ENCODE measurements around the gene AGXT2.

- TF ChIP-seq ARNTL (CRISPR knock-in tag; IDR thresholded peaks at IDR 0.05; ENCODE audit: borderline replicate concordance, low read depth) (no peak), ISL1 (CRISPR knock-in tag; IDR thresholded peaks at IDR 0.05) (no peak), PATZ1 (CRISPR knock-in tag; IDR thresholded peaks at IDR 0.05; ENCODE audit: borderline replicate concordance) (no peak), CREB5 (CRISPR knock-in tag; IDR thresholded peaks at IDR 0.05; ENCODE audit: low read depth) (no peak), ZC3H10 (CRISPR knock-in tag; IDR thresholded peaks at IDR 0.05) (no peak)
These were observed 53.8 kb downstream of the AGXT2 start for GRCh38 chr5:34993951-34994350.
